IPS-15b (cell line): ENCODE data around the gene FOLR3.
A peak's percentile ranks its signal among the peaks of the same experiment; 100 is the strongest.
"Not testable (repeated sequence)": the region's sequence is repeated elsewhere in the genome, so short reads cannot be mapped to it uniquely, and the experiment has no call there.

ENCODE experiments used
- H3K27me3 ChIP-seq: one replicate; pipeline ENCODE4 v1.6.1; 2013; ENCODE audit warnings: low read length; ENCODE audit not compliant: control insufficient read depth, insufficient read depth
- H3K36me3 ChIP-seq: one replicate; pipeline ENCODE4 v1.6.1; 2013; ENCODE audit warnings: low read length; ENCODE audit not compliant: control insufficient read depth, insufficient read depth
- H3K4me1 ChIP-seq: one replicate; pipeline ENCODE4 v1.6.1; 2013; ENCODE audit warnings: mild to moderate bottlenecking, low read length; ENCODE audit not compliant: control insufficient read depth, insufficient read depth
- H3K4me3 ChIP-seq: one replicate; pipeline ENCODE4 v1.5.1; 2013; ENCODE audit warnings: low read depth, low read length
- H3K9ac ChIP-seq: one replicate; pipeline ENCODE4 v1.6.1; 2013; ENCODE audit warnings: low read depth, mild to moderate bottlenecking, low read length
- H3K9me3 ChIP-seq: one replicate; pipeline ENCODE4 v1.6.1; 2013; ENCODE audit warnings: mild to moderate bottlenecking, low read length; ENCODE audit not compliant: control insufficient read depth, insufficient read depth

The FOLR3 gene

DNA sequence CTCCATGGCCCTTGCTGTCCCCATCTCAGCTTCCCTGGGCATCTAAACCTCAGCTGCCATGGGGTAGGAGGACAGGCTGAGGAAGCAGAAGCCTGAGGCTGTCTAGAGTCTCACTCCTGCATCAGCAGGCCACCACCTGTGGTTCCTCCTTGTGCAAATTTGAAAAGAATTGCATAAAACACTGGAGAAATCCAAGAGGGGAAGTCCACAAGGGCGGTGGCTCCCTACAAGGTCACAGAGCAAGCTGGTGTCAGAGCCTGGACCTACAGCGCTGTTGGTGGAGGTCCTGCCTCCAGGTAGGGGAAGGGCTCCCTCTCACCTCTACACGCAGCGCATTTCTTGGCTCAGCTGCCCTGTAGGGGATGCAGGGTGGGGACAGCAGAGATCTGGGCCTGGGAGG is at the start of gene FOLR3:
TSS of gene FOLR3 (plus strand) at position 253 of the 400 bp plus-strand sequence. CDS start 228 bp downstream, outside the sequence.
- H3K4me1 ChIP-seq, H3K27me3 ChIP-seq, H3K9ac ChIP-seq, H3K36me3 ChIP-seq, H3K4me3 ChIP-seq, H3K9me3 ChIP-seq: not testable (repeated sequence)

GRCh38 chr11:72088076-72088808 is 47.3 kb upstream of the FOLR3 start:
- Histone ChIP-seq H3K4me3 (no peak overlapping the region), H3K9me3 (no peaks in the 10 kb centered on the region), H3K36me3 (no peaks in the 10 kb centered on the region), H3K4me1 (no peaks in the 10 kb centered on the region), H3K27me3 (no peaks in the 10 kb centered on the region), H3K9ac (no peak overlapping the region)

DNA sequence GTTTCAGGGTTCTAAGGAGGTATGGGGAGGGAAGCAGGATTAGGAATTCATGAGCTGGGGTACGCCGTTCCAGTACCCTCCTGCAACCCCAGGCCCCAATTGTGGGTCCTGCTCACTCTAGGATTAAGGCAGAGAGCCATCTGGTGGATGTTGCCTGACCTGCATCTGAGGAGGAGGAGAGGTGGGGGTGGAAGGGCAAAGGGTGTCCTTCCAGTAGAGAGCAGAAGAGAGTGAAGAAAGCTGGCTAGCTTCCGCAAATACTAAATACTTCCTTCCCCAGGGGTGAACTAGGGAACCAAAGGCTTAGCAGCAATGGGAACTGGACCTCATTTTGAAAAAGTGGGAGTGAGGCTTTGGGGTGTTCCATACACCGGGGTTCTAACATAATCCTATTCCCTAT is 44.2 kb upstream of the FOLR3 start:
- H3K9ac ChIP-seq, result no peak overlapping the region
- H3K9me3 ChIP-seq, result no peaks in the 10 kb centered on the region
- no peaks in the 10 kb centered on the region for H3K4me1 ChIP-seq
- no peak overlapping the region for H3K4me3 ChIP-seq
- H3K27me3 ChIP-seq, result no peaks in the 10 kb centered on the region
- H3K36me3 ChIP-seq, result peaks cover 10% of the 10 kb centered on the region

- peaks cover 50% of the 10 kb centered on the region for H3K36me3 ChIP-seq
- no peaks in the 10 kb centered on the region for H3K9me3 ChIP-seq
Observed at GRCh38 chr11:72098741-72099140, 36.8 kb upstream of the FOLR3 start.

DNA sequence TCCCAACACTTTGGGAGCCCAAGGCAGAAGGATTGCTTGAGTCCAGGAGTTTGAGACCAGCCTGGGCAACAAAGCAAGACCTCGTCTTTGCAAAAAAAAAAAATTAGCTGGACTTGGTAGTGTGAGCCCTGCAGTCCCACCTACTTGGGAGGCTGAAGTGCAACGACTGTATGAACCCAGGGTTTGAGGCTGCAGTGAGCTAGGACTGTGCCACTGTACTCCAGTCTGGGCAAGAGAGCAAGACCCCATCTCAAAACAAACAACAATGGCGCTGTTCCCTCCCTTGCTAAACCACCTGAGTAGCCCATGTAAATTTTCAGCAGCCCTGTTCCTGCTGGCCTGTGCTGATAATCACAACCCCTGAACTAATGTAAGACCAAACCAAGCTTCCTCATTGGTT is 35.5 kb upstream of the FOLR3 start:
- peaks cover 6% of the 10 kb centered on the region for H3K4me1 ChIP-seq
- no peaks in the 10 kb centered on the region for H3K9me3 ChIP-seq
- no peaks in the 10 kb centered on the region for H3K27me3 ChIP-seq
- H3K9ac ChIP-seq, result no peak overlapping the region
- no peak overlapping the region for H3K4me3 ChIP-seq
- peaks cover 43% of the 10 kb centered on the region for H3K36me3 ChIP-seq

More at GRCh38 chr11:72098741-72099140, 36.8 kb upstream of the FOLR3 start:
- no peaks in the 10 kb centered on the region for H3K27me3 ChIP-seq
- H3K4me1 ChIP-seq, result peaks cover 3% of the 10 kb centered on the region
- no peak overlapping the region for H3K4me3 ChIP-seq
- H3K9ac ChIP-seq, result no peak overlapping the region

DNA sequence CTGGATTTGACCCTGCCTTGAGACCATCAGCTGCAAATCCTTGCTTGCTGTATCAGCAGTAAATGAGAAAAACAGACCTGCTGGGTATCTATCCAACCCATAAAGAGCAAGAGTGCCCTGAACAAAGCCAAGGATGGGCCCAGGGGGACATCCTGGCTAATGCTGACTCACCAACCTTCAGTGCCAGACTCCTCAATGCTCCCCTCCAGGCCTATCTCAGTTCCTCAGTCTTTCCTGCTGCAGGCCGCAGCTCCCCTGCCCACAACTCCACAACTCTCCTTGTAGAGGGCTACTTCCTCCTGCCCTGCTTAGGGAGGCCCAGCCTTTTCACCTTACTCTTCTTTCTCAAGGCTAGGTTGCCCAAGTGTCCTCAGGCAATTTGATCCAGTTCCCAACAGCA is 35.1 kb upstream of the FOLR3 start:
- H3K4me1 ChIP-seq, result peaks cover 6% of the 10 kb centered on the region
- H3K27me3 ChIP-seq, result no peaks in the 10 kb centered on the region
- no peaks in the 10 kb centered on the region for H3K9me3 ChIP-seq
- peaks cover 40% of the 10 kb centered on the region for H3K36me3 ChIP-seq
- H3K9ac ChIP-seq, result no peak overlapping the region
- H3K4me3 ChIP-seq, result no peak overlapping the region

- peaks cover 6% of the 10 kb centered on the region for H3K4me1 ChIP-seq
- peak overlapping the region; percentile 100 for H3K4me3 ChIP-seq
- no peaks in the 10 kb centered on the region for H3K9me3 ChIP-seq
- no peaks in the 10 kb centered on the region for H3K27me3 ChIP-seq
- H3K36me3 ChIP-seq, result peaks cover 37% of the 10 kb centered on the region
- peak overlapping the region; percentile 98 for H3K9ac ChIP-seq
Observed at GRCh38 chr11:72102162-72102561, 33.4 kb upstream of the FOLR3 start.

GRCh38 chr11:72102631-72102945 is 32.9 kb upstream of the FOLR3 start:
- H3K9ac ChIP-seq, result peak overlapping the region; percentile 98
- H3K4me1 ChIP-seq, result peaks cover 6% of the 10 kb centered on the region
- peak overlapping the region; percentile 100 for H3K4me3 ChIP-seq
- no peaks in the 10 kb centered on the region for H3K27me3 ChIP-seq
- no peaks in the 10 kb centered on the region for H3K9me3 ChIP-seq
- peaks cover 33% of the 10 kb centered on the region for H3K36me3 ChIP-seq

GRCh38 chr11:72102946-72103753 is 32.4 kb upstream of the FOLR3 start, which contains the start of gene LAMTOR1:
LAMTOR1 (minus strand) TSS chr11:72103297; CDS start chr11:72103224, 73 bp downstream.
- Histone ChIP-seq H3K9me3 (no peaks in the 10 kb centered on the region), H3K27me3 (no peaks in the 10 kb centered on the region), H3K36me3 (peaks cover 27% of the 10 kb centered on the region), H3K9ac (peak within 1 kb of the TSS; percentile 98), H3K4me1 (peaks cover 6% of the 10 kb centered on the region), H3K4me3 (peak within 1 kb of the TSS; percentile 100)

DNA sequence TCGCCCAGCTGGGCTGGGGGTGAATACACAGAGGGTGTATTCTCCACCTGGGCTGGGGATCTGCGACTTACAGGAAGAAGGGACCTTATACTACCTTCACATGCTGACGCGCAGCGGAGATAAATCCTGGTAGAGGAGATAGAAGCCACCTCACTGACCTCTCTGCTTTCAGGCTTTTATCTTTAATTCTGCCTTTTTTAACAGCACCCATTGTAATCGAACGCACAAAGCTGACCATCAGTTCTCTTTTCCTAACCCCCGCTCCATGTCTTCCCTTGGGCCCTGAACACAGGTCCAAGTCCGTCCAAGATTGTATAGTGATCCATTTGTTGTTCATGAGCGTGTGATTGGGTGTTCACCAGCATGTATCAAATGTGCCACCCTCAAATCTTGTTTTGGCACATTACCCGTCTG is 31.8 kb upstream of the FOLR3 start:
- peaks cover 6% of the 10 kb centered on the region for H3K4me1 ChIP-seq
- H3K9me3 ChIP-seq, result no peaks in the 10 kb centered on the region
- H3K36me3 ChIP-seq, result peaks cover 21% of the 10 kb centered on the region
- peak overlapping the region; percentile 78 for H3K4me3 ChIP-seq
- H3K9ac ChIP-seq, result peak overlapping the region; percentile 19
- no peaks in the 10 kb centered on the region for H3K27me3 ChIP-seq

DNA sequence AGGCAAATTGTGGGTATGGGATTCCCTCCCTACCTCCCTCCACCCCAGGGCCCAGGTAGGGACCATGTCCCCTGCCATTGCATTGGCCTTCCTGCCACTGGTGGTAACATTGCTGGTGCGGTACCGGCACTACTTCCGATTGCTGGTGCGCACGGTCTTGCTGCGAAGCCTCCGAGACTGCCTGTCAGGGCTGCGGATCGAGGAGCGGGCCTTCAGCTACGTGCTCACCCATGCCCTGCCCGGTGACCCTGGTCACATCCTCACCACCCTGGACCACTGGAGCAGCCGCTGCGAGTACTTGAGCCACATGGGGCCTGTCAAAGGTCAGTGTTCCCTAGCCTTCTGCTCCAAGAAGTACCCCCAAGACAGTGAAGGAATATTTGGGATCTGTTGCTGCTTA is 29.6 kb upstream of the FOLR3 start, which contains the start of gene TOMT:
TSS of gene TOMT (plus strand) at position 37 of the 400 bp plus-strand sequence. CDS start at position 65, 28 bp downstream.
- H3K4me3 ChIP-seq, result no peak within 1 kb of the TSS
- peaks cover 6% of the 10 kb centered on the region for H3K4me1 ChIP-seq
- peaks cover 8% of the 10 kb centered on the region for H3K36me3 ChIP-seq
- no peaks in the 10 kb centered on the region for H3K9me3 ChIP-seq
- H3K27me3 ChIP-seq, result no peaks in the 10 kb centered on the region
- no peak within 1 kb of the TSS for H3K9ac ChIP-seq
